ENCODE results near the gene CYB561.

The CYB561 gene

DNA sequence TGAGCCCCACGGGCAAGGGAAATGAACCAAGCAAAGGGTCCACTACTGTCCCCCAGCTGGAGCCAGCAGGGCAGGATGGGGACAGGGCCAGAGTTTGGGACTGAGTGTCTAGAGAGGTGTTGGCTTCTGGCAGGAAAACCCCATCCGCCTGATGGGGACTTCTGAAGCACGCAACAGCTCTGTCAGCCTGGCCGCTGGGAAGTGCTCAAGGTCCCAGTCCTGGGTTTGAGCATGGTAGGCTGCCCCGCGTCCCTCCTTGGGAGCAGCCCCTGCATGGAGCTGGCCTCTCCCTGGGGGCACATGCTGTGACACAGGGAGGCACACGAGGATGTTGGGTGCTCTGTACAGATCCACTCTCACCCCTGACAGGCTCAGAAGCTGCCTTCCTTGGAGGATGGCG, 45.3 kb upstream of the CYB561 start:
- TF ChIP-seq, protein P1, sequence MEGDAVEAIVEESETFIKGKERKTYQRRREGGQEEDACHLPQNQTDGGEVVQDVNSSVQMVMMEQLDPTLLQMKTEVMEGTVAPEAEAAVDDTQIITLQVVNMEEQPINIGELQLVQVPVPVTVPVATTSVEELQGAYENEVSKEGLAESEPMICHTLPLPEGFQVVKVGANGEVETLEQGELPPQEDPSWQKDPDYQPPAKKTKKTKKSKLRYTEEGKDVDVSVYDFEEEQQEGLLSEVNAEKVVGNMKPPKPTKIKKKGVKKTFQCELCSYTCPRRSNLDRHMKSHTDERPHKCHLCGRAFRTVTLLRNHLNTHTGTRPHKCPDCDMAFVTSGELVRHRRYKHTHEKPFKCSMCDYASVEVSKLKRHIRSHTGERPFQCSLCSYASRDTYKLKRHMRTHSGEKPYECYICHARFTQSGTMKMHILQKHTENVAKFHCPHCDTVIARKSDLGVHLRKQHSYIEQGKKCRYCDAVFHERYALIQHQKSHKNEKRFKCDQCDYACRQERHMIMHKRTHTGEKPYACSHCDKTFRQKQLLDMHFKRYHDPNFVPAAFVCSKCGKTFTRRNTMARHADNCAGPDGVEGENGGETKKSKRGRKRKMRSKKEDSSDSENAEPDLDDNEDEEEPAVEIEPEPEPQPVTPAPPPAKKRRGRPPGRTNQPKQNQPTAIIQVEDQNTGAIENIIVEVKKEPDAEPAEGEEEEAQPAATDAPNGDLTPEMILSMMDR (IDR thresholded peaks at IDR 0.05; ENCODE audit: borderline replicate concordance, insufficient read depth, low read depth, low read length) = no peak
- no peak overlapping the region for H3K4me3 ChIP-seq (ENCODE audit: low read depth, low read length)

DNA sequence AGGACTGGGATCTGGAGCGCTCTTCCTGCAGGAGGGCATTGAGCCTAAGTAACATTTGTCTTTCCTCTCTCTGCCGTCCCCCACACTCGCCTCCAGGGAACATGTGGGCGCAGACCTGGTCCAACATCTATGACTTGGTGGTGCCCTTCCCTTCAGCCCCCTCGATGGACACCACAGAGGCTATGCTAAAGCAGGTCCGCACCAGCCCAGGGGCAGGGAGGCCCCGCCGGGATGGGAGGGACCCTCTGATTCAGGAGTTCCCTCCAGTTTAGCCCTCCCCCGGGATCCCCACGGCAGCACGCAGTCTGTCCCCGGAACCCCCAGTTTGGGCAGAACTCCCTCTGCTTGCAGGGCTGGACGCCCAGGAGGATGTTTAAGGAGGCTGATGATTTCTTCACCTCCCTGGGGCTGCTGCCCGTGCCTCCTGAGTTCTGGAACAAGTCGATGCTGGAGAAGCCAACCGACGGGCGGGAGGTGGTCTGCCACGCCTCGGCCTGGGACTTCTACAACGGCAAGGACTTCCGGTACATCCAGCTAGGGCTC, 44.8 kb upstream of the CYB561 start:
- no peak overlapping the region for H3K4me3 ChIP-seq (ENCODE audit: low read depth, low read length)
- TF ChIP-seq, protein P1 (IDR thresholded peaks at IDR 0.05; ENCODE audit: borderline replicate concordance, insufficient read depth, low read depth, low read length) = no peak

DNA sequence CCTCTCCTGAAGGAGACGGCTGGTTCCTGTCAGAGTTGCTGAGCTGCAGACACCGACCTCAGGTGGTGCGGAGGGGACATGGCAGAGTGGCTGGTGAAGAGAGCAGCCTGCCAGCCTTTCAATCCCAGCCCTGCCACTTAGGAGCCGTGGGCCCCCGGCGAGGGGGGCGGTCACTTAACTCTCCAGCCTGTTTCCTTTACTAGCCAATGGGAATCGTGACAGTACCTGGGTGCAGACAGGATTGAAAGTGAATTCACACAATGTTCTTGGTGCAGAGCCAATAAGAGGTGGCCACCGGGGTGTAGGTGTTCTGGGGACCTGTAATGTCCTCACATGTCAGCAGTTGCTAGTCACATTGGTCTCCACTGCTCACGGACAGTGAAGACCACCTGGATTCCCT, 44.2 kb upstream of the CYB561 start:
- H3K4me3 ChIP-seq (ENCODE audit: low read depth, low read length) = no peak overlapping the region
- TF ChIP-seq, protein P1 (IDR thresholded peaks at IDR 0.05; ENCODE audit: borderline replicate concordance, insufficient read depth, low read depth, low read length) = no peak

DNA sequence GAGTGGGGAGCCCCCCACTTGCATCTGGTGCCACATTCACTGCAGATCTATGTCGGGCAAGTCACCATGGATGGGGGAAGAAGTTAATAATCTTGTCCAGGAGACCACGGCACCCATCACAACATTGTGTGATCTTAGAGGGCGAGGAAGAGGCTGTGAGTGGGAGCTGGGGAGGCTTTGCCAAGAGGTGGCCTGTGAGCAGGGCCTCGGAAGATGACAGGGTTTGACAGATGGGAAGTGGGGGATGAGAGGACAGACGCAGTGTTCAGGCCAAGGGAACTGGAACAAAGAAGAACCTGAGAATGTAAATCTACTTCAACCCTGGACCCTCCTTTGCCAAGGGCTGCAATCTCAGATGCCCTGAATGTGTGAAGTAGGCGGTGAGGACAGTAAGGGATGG, 43.2 kb upstream of the CYB561 start:
- TF ChIP-seq, protein P1 (IDR thresholded peaks at IDR 0.05; ENCODE audit: borderline replicate concordance, insufficient read depth, low read depth, low read length) = no peak
- H3K4me3 ChIP-seq (ENCODE audit: low read depth, low read length) = no peak overlapping the region

DNA sequence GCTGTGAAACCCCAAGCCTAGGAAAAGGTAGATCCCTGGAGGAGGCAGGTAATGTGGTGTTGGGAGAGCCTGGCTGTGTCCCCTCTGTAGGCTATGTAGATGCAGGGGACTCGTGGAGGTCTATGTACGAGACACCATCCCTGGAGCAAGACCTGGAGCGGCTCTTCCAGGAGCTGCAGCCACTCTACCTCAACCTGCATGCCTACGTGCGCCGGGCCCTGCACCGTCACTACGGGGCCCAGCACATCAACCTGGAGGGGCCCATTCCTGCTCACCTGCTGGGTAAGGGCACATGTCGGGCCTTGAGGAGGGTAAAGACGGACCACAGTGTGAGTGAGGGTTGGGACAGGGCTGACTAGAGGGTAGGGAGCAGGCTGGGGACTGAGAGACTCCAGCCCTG, 42.7 kb upstream of the CYB561 start:
- TF ChIP-seq, protein P1 (IDR thresholded peaks at IDR 0.05; ENCODE audit: borderline replicate concordance, insufficient read depth, low read depth, low read length) = no peak
- H3K4me3 ChIP-seq (ENCODE audit: low read depth, low read length) = no peak overlapping the region

DNA sequence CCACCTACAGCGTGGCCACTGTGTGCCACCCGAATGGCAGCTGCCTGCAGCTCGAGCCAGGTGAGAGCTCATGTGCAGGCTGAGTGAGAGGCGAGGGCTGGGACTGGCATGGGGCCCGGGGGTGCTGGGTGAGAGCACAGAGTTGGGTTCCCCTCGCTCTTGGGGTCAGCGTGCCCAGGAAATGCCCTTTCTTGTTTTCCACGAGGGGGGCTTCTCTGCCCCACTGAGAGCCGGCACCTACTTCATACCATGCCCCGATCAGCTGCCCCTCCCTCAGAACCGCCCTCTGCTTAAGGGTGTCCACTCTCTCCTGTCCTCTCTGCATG, 40.9 kb upstream of the CYB561 start:
- TF ChIP-seq, protein P1 (IDR thresholded peaks at IDR 0.05; ENCODE audit: borderline replicate concordance, insufficient read depth, low read depth, low read length) = no peak

DNA sequence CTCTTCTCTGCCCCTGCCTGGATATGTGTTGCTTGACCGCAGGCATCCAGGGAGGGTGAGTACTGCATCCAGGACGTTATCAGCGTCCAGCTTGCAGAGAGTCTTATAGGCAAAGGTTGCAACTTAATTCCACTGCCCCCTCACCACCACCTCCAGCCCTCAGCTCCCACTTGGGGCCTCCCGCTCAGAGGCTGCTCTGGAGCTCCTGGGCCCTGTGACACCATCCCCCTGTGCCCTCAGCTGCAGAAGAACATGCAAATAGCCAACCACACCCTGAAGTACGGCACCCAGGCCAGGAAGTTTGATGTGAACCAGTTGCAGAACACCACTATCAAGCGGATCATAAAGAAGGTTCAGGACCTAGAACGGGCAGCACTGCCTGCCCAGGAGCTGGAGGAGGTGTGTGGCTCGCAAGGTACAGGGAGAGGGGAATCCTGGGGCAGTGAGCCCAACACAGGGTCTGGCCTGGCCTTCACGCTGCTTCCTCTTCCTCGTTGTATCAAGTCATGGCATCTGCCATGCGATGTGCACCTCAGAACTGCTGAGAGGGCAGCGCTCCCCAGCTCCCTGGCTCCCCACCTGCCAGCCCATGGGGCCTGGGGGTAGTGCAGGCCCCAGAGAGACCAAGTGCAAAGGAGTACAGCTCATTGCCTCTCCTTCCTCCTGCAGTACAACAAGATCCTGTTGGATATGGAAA, 40.4 kb upstream of the CYB561 start:
- TF ChIP-seq, protein P1 (IDR thresholded peaks at IDR 0.05; ENCODE audit: borderline replicate concordance, insufficient read depth, low read depth, low read length) = no peak

More for the DNA sequence above, 40.9 kb upstream of the CYB561 start:
- no peak overlapping the region for H3K4me3 ChIP-seq (ENCODE audit: low read depth, low read length)

More for the DNA sequence above, 40.4 kb upstream of the CYB561 start:
- H3K4me3 ChIP-seq (ENCODE audit: low read depth, low read length) = no peak overlapping the region

Measured in GM12875 (cell line).